GM19324 (cell line): ENCODE results near the gene RAB26.
"Not testable (repeated sequence)": the region's sequence is repeated elsewhere in the genome, so short reads cannot be mapped to it uniquely, and the experiment has no call there.

Experiments
- ATAC-seq: cut with Tn5 transposase; IDR thresholded peaks from one replicate; pipeline ENCODE4 v1.9.1; 2021; ENCODE audit warnings: mild to moderate bottlenecking, moderate library complexity; ENCODE audit not compliant: unreplicated experiment, low FRiP score

The RAB26 gene

GRCh38 chr16:2147981-2148671 is at the start of gene RAB26:
Gene RAB26, plus strand, starts transcription at chr16:2148625. Its CDS starts 159 bp downstream, at chr16:2148784.
- peak; percentile 37 for ATAC-seq

DNA sequence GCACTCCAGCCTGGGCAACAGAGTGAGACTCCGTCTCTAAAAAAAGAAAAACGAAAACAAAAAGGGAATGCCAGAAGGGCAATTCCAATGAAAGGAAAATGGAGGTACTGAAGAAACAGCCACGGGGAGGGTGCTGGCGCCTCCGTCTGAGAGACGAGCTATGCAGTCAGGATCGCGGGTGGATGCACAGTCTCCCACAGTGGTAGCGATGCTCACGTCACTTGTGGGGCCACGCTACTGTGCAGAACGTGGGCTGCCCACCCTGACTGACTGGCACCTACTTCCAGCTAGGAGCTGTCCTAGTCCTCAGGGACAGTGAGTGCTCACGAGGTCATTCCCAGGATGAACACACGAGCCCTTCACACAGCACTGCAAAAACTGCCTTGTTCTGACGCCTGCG is 46.8 kb upstream of the RAB26 start:
- ATAC-seq = not testable (repeated sequence)

GRCh38 chr16:2102471-2102870 is 46.0 kb upstream of the RAB26 start:
- ATAC-seq = no peak

DNA sequence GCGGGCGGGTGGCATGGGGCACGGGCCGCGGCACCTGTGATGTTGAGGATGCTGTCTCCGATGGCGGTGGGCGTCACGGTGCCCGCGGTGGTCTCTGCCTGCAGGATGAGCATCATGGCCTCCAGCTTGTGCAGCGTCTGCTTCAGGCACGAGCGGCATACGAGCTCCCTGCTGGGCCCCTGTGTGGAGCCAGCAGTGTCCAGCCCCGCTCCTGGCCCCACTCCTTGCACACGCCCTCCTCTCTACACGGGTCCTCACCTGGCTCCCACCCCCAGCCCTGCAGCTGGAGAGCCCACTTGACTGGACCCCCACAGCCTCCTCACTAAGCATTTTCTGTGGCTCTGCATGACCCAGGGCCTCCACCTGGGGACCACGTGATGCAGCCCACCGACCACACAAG is 44.0 kb upstream of the RAB26 start:
- ATAC-seq = not testable (repeated sequence)

DNA sequence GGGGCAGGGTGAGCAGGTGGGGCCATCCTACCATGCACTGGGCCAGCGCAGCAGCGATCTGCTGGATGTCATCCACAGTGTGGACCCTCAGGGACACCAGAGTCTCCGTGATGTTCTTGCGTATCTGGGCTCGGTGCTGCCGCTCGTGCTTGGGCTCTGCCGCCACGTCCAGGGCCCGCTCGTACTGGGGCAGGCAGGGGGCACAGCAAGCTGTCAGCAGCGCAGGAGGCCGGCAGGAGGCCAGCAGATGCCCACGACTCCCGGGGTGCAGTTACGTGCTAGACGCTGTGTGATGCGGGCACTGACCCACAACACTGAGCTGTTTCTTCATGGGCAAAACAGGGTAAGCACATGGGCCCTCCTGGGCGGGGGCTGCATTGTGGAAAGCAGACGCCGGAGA is 43.1 kb upstream of the RAB26 start:
- ATAC-seq = not testable (repeated sequence)

- ATAC-seq = not testable (repeated sequence)
These were observed 42.7 kb upstream of the RAB26 start for GRCh38 chr16:2105769-2106168.

GRCh38 chr16:2106211-2106610 is 42.2 kb upstream of the RAB26 start:
- ATAC-seq = not testable (repeated sequence)

DNA sequence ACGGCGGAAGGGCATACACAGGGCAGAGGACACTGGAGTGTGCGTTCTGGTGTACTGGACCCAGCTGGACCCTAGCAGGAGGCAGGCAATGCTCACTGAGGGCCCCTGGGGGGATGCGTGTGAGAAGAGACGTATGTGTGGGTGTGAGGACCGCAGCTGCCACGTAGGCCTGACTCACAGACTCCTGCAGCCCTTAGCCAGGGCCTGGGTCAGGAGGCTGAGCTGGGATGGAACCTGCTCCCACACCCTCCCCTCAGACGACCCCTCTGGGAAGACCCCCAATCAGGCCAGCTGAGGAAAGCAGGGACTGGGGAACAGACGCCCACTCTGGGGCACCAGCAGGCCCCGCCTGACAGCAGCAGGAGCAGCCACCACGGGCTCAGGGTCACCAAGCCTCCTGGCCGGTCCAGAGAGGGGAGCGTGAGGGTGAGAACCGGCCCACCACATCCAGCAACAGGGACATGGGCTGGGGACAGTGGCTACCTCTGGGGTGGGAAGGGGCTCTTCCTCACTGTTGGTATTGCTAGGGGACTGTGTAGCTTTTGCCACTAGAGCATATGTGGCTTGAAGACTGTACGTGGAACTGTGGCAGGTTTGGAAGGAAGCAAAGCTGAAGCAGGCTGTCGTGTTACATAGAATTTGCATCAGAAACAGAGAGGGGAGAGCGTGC is 41.2 kb upstream of the RAB26 start:
- not testable (repeated sequence) for ATAC-seq

GRCh38 chr16:2107791-2108125 is 40.7 kb upstream of the RAB26 start:
- not testable (repeated sequence) for ATAC-seq

- not testable (repeated sequence) for ATAC-seq
These were observed 39.8 kb upstream of the RAB26 start for GRCh38 chr16:2108446-2109270.

- not testable (repeated sequence) for ATAC-seq
These were observed 39.2 kb upstream of the RAB26 start for GRCh38 chr16:2109271-2109580.

- ATAC-seq = not testable (repeated sequence)
These were observed 38.6 kb upstream of the RAB26 start for GRCh38 chr16:2109872-2110271.

DNA sequence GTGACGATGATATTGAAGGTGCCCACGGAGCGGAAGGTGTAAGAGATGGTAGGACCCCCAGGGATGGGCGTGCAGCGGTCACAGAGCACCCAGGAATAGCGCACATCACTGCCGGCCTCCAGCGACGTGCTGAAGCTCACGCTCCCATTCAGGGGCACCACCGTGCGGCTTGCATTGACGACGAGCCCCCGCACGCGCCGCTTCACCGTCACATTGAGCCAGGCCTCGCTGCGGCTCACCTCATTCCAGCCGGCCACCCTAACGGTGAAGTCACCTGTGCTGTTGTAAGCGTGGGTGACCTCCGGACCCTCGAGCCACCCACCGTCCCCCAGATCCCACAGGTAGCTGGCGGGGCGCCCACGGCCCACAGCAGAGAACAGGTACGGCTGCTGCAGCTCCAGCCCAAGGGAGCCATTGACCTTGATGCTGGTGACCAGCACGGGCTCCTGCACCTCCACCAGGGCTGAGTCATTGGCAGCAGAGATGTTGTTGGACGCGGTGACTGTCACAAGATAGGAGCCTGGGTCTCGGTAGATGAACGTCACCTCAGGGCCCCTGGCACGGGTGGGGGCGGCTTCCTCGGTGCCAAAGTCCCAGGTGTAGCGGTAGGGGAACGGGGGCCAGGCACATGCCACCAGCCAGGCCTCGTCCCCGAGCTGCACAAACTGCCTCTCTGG is 38.0 kb upstream of the RAB26 start:
- ATAC-seq = not testable (repeated sequence)

DNA sequence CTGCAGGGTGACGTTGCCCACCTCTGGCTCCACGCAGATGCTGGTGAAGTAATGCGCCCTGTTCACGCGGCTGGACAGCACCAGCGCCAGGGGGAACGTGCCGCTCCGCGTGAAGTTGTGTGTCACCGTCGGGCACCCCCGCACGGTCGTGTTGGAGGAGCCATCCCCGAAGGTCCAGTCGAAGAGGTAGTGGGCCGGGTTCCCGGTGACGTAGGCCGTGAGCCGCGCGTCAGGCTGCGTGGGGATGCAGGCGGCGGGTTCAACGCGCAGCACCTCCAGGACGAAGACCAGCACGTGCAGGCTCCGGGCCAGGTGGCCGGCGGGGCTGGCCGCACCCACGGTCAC is 37.4 kb upstream of the RAB26 start:
- ATAC-seq = not testable (repeated sequence)

DNA sequence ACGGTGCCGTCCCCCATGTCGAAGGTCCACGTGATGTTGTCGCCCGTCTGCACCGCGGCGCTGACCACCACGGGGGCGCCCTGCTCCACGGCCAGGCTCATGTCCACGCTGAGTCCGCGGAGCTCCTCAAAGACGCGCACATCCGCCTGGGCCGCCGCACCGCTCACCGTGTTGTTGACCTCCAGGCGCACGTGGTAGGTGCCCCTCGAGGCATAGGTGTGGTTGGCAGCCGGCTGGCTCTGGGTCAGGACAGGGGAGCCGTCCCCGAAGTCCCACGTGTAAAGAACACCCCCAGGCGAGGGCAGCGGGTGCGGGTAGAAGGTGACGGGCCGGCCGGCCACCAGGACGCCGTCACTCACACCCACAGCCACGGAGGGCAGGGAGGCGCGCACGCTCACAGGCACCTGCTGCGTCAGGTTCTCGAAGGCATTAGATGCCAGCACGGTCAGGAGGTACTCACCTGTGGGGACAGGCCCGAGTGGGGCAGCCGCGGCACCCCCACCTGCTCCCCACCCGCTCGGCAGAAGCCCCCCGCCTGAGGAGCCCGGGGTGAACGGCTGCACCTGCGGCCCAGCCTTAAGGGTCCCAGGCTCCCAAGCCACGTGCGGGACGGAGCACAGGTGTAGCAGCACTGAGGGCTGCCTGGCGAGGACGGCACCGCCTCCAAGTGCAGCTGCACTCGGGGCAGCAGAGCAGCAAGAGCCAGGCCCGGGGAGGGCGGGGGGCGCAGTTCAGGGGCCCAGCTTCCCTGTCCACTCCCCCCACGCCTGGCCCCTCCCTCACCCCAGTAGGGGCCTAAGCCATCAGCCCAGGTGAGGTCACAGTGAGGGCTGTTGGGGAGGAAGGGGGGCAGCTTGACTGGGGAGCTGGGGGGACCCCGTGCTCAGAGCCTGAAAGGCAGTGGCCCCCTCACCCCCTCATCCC is 36.8 kb upstream of the RAB26 start:
- not testable (repeated sequence) for ATAC-seq

- not testable (repeated sequence) for ATAC-seq
These were observed 35.8 kb upstream of the RAB26 start for GRCh38 chr16:2112539-2113106.

DNA sequence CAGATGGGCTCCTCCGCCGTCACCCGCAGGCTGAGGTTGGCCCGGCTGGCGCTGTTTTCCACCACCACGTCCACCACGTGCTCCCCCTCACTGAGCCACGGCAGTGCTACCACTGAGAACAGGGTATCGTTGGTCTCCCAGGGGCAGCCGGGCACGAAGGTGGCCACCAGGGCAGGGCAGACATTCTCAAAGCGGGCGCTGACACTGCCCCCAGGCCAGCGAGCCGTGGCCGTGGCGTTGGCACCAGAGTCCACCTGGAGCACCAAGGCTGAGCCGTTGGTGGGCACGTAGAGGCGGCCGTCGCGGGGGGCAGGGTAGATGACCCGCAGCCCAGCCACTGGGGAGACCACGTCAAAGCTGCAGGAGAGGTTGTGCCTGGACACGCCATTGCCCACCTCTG is 34.2 kb upstream of the RAB26 start:
- ATAC-seq = not testable (repeated sequence)

DNA sequence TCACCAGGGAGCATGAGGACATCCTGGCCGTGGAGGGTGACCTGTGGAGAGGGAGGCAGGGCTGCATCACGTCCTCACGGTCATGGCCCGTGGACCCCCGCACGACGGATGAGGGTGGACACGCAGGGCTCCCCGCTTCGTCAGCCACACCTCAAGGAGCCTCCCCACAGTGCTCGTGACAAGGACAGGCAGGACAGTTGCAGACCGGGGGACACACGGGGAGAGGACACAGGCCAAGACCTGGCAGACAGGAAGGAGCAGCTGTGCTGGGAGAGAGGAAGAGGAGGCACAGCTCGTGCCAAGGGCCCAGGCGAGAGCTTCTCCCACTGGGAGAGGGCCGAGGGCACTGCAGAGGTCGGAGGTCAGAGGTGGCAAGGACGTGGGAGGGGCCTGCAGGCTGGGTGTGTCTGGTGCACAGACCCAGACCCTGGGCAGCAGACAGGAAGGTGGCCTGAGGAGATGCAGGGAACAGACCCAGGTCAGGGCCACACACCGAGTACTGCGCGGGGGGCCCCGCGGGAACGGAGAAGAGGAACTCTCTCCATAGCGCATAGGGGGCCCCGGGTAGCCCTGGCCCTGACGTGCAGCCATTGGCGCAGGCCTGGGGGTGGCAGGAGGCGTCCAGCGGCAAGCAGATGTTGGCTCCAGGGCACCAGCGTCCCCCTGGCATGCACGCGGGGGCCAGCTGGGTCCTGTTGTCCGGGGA is 33.4 kb upstream of the RAB26 start:
- not testable (repeated sequence) for ATAC-seq

DNA sequence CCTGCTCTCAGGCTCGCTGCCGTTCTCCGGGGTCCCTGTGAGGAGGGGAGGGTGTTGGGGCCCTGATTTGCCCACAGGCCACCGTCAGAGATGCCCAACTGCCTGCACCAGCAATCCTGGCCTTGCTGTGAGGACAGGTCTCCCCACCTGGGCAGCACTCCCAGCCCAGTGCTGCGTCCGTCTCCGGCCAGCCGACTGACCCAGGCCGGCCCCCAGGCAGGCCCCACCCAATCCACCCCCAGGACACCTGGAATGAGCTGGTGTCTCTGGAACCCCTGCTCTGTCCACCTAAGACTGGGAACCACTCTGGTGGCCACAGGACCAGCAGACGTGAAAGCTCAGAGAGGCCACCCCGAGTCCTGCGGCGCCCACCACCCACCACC is 32.8 kb upstream of the RAB26 start:
- ATAC-seq = no peak
